ENCODE measurements around the gene LIN7C. TPM values are rescaled to one million over a fixed set of nuclear protein-coding genes. Genes with fewer than 3 reads are reported as not detected.
"Not testable (repeated sequence)": the region's sequence is repeated elsewhere in the genome, so short reads cannot be mapped to it uniquely, and the experiment has no call there.

The LIN7C gene
- total RNA-seq, 4 donors from 2014 or later = 29.2 to 35.6 (median 34.5) TPM

- no peak overlapping the region for H3K4me3 ChIP-seq (ENCODE audit: low read depth, poor library complexity, severe bottlenecking)
- no peak for DNase-seq (ENCODE audit: low spot score in 2 of 2)
- TF ChIP-seq CTCF (IDR thresholded peaks at IDR 0.05) (no peak), POLR2A (IDR thresholded peaks at IDR 0.05) (no peak)
- 88 to 91% methylated on average over 4 of the region's 4 CpGs for WGBS, 2 donors
- intact Hi-C loops (cut with DNase I; ENCODE audit: low total_unique reads) = no loop called here
Measured at GRCh38 chr11:27455667-27456066, 50.9 kb downstream of the LIN7C start.

- intact Hi-C loops (cut with DNase I; ENCODE audit: low total_unique reads) = no loop called here
Measured at GRCh38 chr11:27453701-27454100, 52.9 kb downstream of the LIN7C start.

GRCh38 chr11:27452147-27452546, 54.4 kb downstream of the LIN7C start:
- DNase-seq (ENCODE audit: low spot score in 2 of 2) = no peak
- TF ChIP-seq CTCF (IDR thresholded peaks at IDR 0.05) = no peak
- TF ChIP-seq POLR2A (IDR thresholded peaks at IDR 0.05) = no peak
- H3K4me3 ChIP-seq (ENCODE audit: low read depth, poor library complexity, severe bottlenecking) = no peak overlapping the region
- intact Hi-C loops (cut with DNase I; ENCODE audit: low total_unique reads) = no loop called here
- WGBS, 2 donors = 78 to 84% methylated on average over 3 of the region's 3 CpGs

More at GRCh38 chr11:27453701-27454100, 52.9 kb downstream of the LIN7C start:
- DNase-seq (ENCODE audit: low spot score in 2 of 2) = no peak
- no peak overlapping the region for H3K4me3 ChIP-seq (ENCODE audit: low read depth, poor library complexity, severe bottlenecking)
- 74 to 89% methylated on average over 1 of the region's 1 CpG for WGBS, 2 donors
- TF ChIP-seq CTCF (IDR thresholded peaks at IDR 0.05) (no peak), POLR2A (IDR thresholded peaks at IDR 0.05) (no peak)

- H3K4me3 ChIP-seq (ENCODE audit: low read depth, poor library complexity, severe bottlenecking) = no peak overlapping the region
- intact Hi-C loops (cut with DNase I; ENCODE audit: low total_unique reads) = no loop called here
- no peak for DNase-seq (ENCODE audit: low spot score in 2 of 2)
- TF ChIP-seq POLR2A (IDR thresholded peaks at IDR 0.05) (no peak), CTCF (IDR thresholded peaks at IDR 0.05) (no peak)
- WGBS, 2 donors = 83 to 85% methylated on average over 1 of the region's 1 CpG
Measured at GRCh38 chr11:27451244-27451965, 55.2 kb downstream of the LIN7C start.

- DNase-seq (ENCODE audit: low spot score in 2 of 2); intact Hi-C loops (cut with DNase I; ENCODE audit: low total_unique reads); H3K4me3 ChIP-seq (ENCODE audit: low read depth, poor library complexity, severe bottlenecking): not testable (repeated sequence)
- WGBS, 2 donors = 91 to 96% methylated on average over 5 of the region's 5 CpGs
Measured at GRCh38 chr11:27448184-27448540, 58.4 kb downstream of the LIN7C start.

GRCh38 chr11:27447288-27448183, 59.0 kb downstream of the LIN7C start:
- intact Hi-C loops (cut with DNase I; ENCODE audit: low total_unique reads) = no loop called here
- H3K4me3 ChIP-seq (ENCODE audit: low read depth, poor library complexity, severe bottlenecking) = no peak overlapping the region
- TF ChIP-seq POLR2A (IDR thresholded peaks at IDR 0.05) = no peak
- TF ChIP-seq CTCF (IDR thresholded peaks at IDR 0.05) = no peak
- no peak for DNase-seq (ENCODE audit: low spot score in 2 of 2)
- WGBS, 2 donors = 75 to 81% methylated on average over 5 of the region's 5 CpGs
